Measurements from ENCODE around the gene MCRS1. TPM values are rescaled to one million over a fixed set of nuclear protein-coding genes. Genes with fewer than 3 reads are reported as not detected.

Gene MCRS1
- total RNA-seq, 1 donor from 2014 or later: 62.7 TPM

DNA sequence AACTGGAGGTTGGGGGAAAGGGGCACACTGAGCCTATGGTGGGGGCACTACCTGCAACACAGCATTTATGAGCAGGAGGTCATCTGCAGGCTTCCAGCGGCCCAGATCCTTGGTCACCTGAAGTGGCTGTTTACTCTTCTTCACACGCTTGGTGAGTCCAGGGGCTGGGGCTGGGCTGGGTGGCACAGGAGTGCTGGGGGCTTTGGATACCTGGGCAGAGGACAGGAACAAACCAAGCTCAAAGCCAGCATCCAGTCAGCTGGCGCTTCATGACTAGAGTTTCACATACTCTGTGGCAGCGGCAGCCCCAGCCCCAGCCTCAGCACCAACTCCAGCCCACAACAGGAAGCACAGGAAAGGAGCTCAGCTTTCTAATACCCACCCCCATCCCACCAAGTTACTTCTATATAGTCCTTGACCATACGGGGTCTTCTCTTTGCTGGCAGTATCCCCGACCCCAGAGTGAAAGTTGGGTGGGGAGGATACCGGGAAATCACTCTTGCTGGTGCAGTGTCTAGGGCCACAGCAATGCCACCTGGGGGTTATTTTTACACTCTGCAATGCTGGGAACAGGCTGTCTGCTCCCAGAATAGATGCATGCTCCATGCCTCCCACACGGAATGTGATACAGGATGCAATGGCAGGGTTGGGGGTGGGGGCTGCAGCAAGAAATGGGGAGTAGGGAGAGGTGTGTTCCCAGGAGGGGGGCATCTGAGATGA lies 3.1 kb downstream of the MCRS1 start:
- FAIRE-seq (no peak), DNase-seq (ENCODE audit: low read depth) (no peak)
- TF ChIP-seq CTCF (IDR thresholded peaks at IDR 0.05; ENCODE audit: insufficient read depth, low read length, severe bottlenecking): no peak
- Histone ChIP-seq H3K27me3 (ENCODE audit: control insufficient read depth, insufficient read depth, low read length) (no peaks in the 10 kb centered on the region), H3K4me3 (ENCODE audit: low read depth, low read length) (no peak overlapping the region), H3K36me3 (ENCODE audit: control insufficient read depth, insufficient read depth, low read length) (peaks cover 36% of the 10 kb centered on the region)

DNA sequence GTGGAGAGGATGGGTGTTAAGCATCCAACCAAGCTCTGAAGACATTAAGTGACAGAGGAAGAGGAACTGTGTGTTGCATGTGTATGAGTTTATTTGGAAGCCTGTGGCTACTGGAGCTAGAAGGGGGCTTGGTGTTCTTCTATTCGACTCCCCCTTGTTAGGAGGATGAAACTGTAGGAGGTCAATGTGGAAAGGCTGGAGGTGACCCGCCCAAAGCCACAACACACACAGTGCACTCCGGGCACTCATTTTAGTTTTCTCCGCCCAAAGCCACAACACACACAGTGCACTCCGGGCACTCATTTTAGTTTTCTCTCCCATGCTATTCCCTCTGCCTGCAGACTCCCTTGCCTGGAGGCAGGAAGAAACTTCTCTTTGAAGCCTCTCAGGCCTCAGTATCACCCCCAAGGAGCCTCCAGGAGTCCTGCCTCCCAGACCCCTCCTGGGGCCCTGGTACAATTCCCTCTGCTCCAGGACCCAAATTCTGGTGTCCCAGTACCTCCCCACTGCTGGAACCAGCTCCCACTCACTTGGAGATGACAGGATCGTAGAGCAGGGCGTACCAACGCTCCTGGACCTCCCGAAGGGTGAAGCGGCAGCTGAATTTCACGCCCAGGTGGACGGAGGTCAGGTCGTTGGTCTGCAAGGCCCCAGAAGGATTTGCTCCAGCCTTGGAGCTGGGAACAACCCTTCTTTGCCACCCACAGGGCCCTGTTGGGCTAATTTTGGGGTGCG lies 3.8 kb downstream of the MCRS1 start:
- peaks cover 43% of the 10 kb centered on the region for H3K36me3 ChIP-seq (ENCODE audit: control insufficient read depth, insufficient read depth, low read length)
- no peak overlapping the region for H3K4me3 ChIP-seq (ENCODE audit: low read depth, low read length)
- FAIRE-seq (no peak), DNase-seq (ENCODE audit: low read depth) (no peak)
- H3K27me3 ChIP-seq (ENCODE audit: control insufficient read depth, insufficient read depth, low read length): no peaks in the 10 kb centered on the region
- no peak for TF ChIP-seq CTCF (IDR thresholded peaks at IDR 0.05; ENCODE audit: insufficient read depth, low read length, severe bottlenecking)

GRCh38 chr12:49562831-49563230 lies 5.1 kb downstream of the MCRS1 start:
- H3K4me3 ChIP-seq (ENCODE audit: low read depth, low read length): no peak overlapping the region
- peaks cover 52% of the 10 kb centered on the region for H3K36me3 ChIP-seq (ENCODE audit: control insufficient read depth, insufficient read depth, low read length)
- DNase-seq (ENCODE audit: low read depth): no peak
- no peaks in the 10 kb centered on the region for H3K27me3 ChIP-seq (ENCODE audit: control insufficient read depth, insufficient read depth, low read length)
- no peak for TF ChIP-seq CTCF (IDR thresholded peaks at IDR 0.05; ENCODE audit: insufficient read depth, low read length, severe bottlenecking)
- no peak for FAIRE-seq

DNA sequence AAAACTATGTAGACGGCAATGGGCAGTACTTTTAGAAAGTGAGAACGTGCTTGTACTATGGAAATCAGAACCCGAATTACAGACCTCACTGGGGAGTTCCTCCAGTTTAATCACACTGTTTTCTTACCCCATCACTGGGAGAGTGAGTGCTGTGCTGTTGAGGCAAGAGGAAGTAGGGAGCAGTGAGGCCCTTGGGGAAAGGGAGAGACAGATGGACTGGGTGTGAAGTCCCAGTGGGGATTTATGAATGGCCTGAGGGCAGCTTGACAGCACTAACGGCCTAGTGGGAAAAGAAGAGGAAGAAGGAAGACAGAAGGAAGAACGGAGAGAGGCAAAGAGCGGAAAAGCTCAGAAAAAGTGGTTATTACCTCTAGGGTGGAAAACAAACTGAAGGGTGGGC lies 5.7 kb downstream of the MCRS1 start:
- no peak for FAIRE-seq
- Histone ChIP-seq H3K36me3 (ENCODE audit: control insufficient read depth, insufficient read depth, low read length) (peaks cover 56% of the 10 kb centered on the region), H3K27me3 (ENCODE audit: control insufficient read depth, insufficient read depth, low read length) (no peaks in the 10 kb centered on the region), H3K4me3 (ENCODE audit: low read depth, low read length) (no peak overlapping the region)
- DNase-seq (ENCODE audit: low read depth): no peak
- TF ChIP-seq CTCF (IDR thresholded peaks at IDR 0.05; ENCODE audit: insufficient read depth, low read length, severe bottlenecking): no peak

- Histone ChIP-seq H3K4me3 (ENCODE audit: low read depth, low read length) (no peak overlapping the region), H3K36me3 (ENCODE audit: control insufficient read depth, insufficient read depth, low read length) (peaks cover 56% of the 10 kb centered on the region), H3K27me3 (ENCODE audit: control insufficient read depth, insufficient read depth, low read length) (no peaks in the 10 kb centered on the region)
- FAIRE-seq (no peak), DNase-seq (ENCODE audit: low read depth) (no peak)
- TF ChIP-seq CTCF (IDR thresholded peaks at IDR 0.05; ENCODE audit: insufficient read depth, low read length, severe bottlenecking): no peak
Measured at GRCh38 chr12:49560695-49561094, 7.2 kb downstream of the MCRS1 start.
